KMS-11 (cell line): ENCODE results near the gene ZMPSTE24.

Source experiments
- H2AFZ ChIP-seq: fragments of 200-600 bp; sonication (generic); 2 replicates; pipeline ENCODE4 v1.6.1; 2016; ENCODE audit warnings: antibody characterized with exemption, mixed run types, low read depth
- H3K27ac ChIP-seq: fragments of 200-600 bp; sonication (generic); 2 replicates; pipeline ENCODE4 v1.6.1; 2016; ENCODE audit warnings: mild to moderate bottlenecking, mixed run types
- H3K27me3 ChIP-seq: fragments of 200-600 bp; sonication (generic); 2 replicates; pipeline ENCODE4 v1.6.1; 2017; ENCODE audit warnings: mild to moderate bottlenecking, low read depth, mixed run types, moderate library complexity; ENCODE audit not compliant: insufficient read depth
- H3K36me3 ChIP-seq: fragments of 200-600 bp; sonication (generic); 2 replicates; pipeline ENCODE4 v1.6.1; 2017; ENCODE audit warnings: mild to moderate bottlenecking, mixed run types; ENCODE audit not compliant: insufficient read depth
- H3K4me1 ChIP-seq: fragments of 200-600 bp; sonication (generic); 2 replicates; pipeline ENCODE4 v1.6.1; 2016; ENCODE audit warnings: mild to moderate bottlenecking, low read depth, mixed run types; ENCODE audit not compliant: poor library complexity, severe bottlenecking
- H3K4me2 ChIP-seq: fragments of 200-600 bp; sonication (generic); 2 replicates; pipeline ENCODE4 v1.7.0; 2016; ENCODE audit warnings: mild to moderate bottlenecking, mixed run types
- H3K4me3 ChIP-seq: fragments of 200-600 bp; sonication (generic); IDR thresholded peaks from 2 replicates; pipeline ENCODE4 v1.6.1; 2017; ENCODE audit warnings: low read depth, low read length, mixed read lengths; ENCODE audit not compliant: insufficient read depth
- H3K79me2 ChIP-seq: fragments of 200-600 bp; sonication (generic); 2 replicates; pipeline ENCODE4 v1.6.1; 2016; ENCODE audit warnings: low read depth, mixed run types; ENCODE audit not compliant: insufficient read depth
- H3K9ac ChIP-seq: fragments of 200-600 bp; sonication (generic); 2 replicates; pipeline ENCODE4 v1.6.1; 2016; ENCODE audit warnings: mild to moderate bottlenecking, mixed run types
- H4K20me1 ChIP-seq: fragments of 200-600 bp; sonication (generic); 2 replicates; pipeline ENCODE4 v1.6.1; 2016; ENCODE audit warnings: mild to moderate bottlenecking, mixed run types; ENCODE audit not compliant: insufficient read depth
- CTCF ChIP-seq: fragments of 200-600 bp; sonication (generic); conservative IDR thresholded peaks from 2 replicates; pipeline ENCODE4 v1.6.1; 2017; ENCODE audit warnings: low read depth, mild to moderate bottlenecking, antibody characterized with exemption, low read length, moderate library complexity, mixed read lengths

Gene ZMPSTE24

GRCh38 chr1:40312238-40313205 lies 54.5 kb downstream of the ZMPSTE24 start:
- H3K27ac ChIP-seq = no peak overlapping the region
- H3K4me3 ChIP-seq = no peak overlapping the region
- H3K4me1 ChIP-seq = peaks cover 11% of the 10 kb centered on the region
- no peaks in the 10 kb centered on the region for H3K79me2 ChIP-seq
- no peak overlapping the region for H2AFZ ChIP-seq
- H3K36me3 ChIP-seq = no peaks in the 10 kb centered on the region
- no peak for TF ChIP-seq CTCF
- H4K20me1 ChIP-seq = no peaks in the 10 kb centered on the region
- 0 out of 2 replicates have a peak, but pooled peaks cover 4% of the 10 kb centered on the region for H3K27me3 ChIP-seq
- H3K4me2 ChIP-seq = no peak overlapping the region
- no peak overlapping the region for H3K9ac ChIP-seq

DNA sequence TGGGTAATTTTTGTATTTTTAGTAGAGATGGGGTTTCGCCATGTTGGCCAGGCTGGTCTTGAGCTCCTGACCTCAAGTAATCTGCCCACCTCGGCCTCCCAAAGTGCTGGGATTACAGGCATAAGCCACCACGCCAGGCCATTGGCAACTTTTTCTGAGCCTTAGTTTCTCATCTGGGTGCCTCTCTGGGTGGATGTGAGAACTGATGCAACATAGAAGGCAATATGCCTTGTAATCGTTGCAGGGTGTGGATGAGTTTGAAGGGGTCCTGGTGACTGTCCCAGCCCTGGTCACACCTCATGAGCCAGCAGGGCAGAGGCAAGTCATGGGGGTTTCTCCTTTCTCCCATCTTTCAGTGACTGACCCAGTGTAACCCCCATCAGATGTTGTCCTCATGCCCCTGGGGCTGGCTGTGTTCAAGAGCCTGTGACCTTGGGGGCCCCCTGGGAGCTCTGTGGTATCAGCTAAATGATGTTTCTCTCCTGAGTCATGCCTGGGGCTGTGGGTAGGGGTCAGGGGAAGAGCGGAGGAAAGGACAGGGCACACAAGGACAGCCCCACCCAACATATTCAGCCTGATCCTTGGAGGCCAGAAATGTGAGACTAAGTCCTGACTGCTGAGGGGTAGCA lies 55.4 kb downstream of the ZMPSTE24 start:
- no peak overlapping the region for H3K9ac ChIP-seq
- TF ChIP-seq CTCF = no peak

GRCh38 chr1:40313958-40314720 lies 56.1 kb downstream of the ZMPSTE24 start:
- H3K4me3 ChIP-seq = no peak overlapping the region
- peaks cover 11% of the 10 kb centered on the region for H3K4me1 ChIP-seq
- no peak overlapping the region for H3K4me2 ChIP-seq
- no peak overlapping the region for H3K9ac ChIP-seq
- H3K36me3 ChIP-seq = no peaks in the 10 kb centered on the region
- H3K27ac ChIP-seq = no peak overlapping the region
- H4K20me1 ChIP-seq = no peaks in the 10 kb centered on the region
- H3K27me3 ChIP-seq = 0 out of 2 replicates have a peak, but pooled peaks cover 4% of the 10 kb centered on the region
- no peaks in the 10 kb centered on the region for H3K79me2 ChIP-seq
- H2AFZ ChIP-seq = no peak overlapping the region
- no peak for TF ChIP-seq CTCF

More for the DNA sequence above, 55.4 kb downstream of the ZMPSTE24 start:
- H3K4me3 ChIP-seq = no peak overlapping the region
- 0 out of 2 replicates have a peak, but pooled peaks cover 4% of the 10 kb centered on the region for H3K27me3 ChIP-seq
- no peaks in the 10 kb centered on the region for H4K20me1 ChIP-seq
- H2AFZ ChIP-seq = no peak overlapping the region
- no peak overlapping the region for H3K27ac ChIP-seq
- peaks cover 11% of the 10 kb centered on the region for H3K4me1 ChIP-seq
- no peaks in the 10 kb centered on the region for H3K79me2 ChIP-seq
- H3K4me2 ChIP-seq = no peak overlapping the region
- H3K36me3 ChIP-seq = no peaks in the 10 kb centered on the region

DNA sequence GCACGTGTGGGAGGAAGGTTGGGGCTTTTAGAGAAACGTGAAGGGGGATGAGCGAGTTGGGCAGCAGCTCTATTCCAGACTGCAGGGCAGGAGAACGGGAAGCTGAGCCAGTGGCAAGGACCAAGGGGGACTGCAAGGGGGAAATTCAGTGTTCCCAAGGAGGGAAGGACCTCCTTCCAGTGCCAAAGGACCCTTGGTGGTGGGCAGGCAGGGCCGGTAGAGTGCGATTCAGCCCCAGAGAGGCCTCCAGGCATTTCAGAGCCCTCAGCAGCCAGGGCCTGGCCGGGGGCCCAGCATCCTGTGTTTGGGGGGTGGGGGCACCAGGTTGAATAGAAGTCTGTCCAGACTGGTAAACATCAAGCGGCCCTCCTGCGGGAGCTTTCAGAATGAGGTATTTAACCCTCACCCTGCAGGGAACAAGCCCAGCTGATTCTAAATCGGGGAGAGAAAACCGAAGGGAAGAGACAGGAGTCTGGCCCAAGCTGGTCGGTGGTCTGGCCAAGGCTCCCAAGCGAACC lies 56.7 kb downstream of the ZMPSTE24 start:
- no peak for TF ChIP-seq CTCF
- Histone ChIP-seq H3K79me2 (no peaks in the 10 kb centered on the region), H3K4me1 (peaks cover 11% of the 10 kb centered on the region), H3K27me3 (0 out of 2 replicates have a peak, but pooled peaks cover 4% of the 10 kb centered on the region), H3K27ac (no peak overlapping the region), H3K4me3 (no peak overlapping the region), H4K20me1 (no peaks in the 10 kb centered on the region), H2AFZ (peak overlapping the region; percentile 88), H3K9ac (no peak overlapping the region), H3K36me3 (no peaks in the 10 kb centered on the region), H3K4me2 (peak overlapping the region; percentile 55; the same call in 1 of the 2 replicates)
